HepG2 (cell line): ENCODE results near the gene CDCP1. TPM values are rescaled to one million over a fixed set of nuclear protein-coding genes. Genes with fewer than 3 reads are reported as not detected.
A peak's percentile ranks its signal among the peaks of the same experiment; 100 is the strongest.

Experiments used
- ATAC-seq: fragments of 200-7000 bp; cut with Tn5 transposase; 3 replicates; pipeline ENCODE4 v1.9.1; 2020; ENCODE audit warnings: mild to moderate bottlenecking, moderate library complexity
- BruUV-seq: library from RNA; stranded (reverse); fragments of 400-500 nt; replicated peaks from 2 replicates; lab custom pipeline; 2021; lab: Mats Ljungman, UMichigan
- CTCF ChIA-PET: fragments of 300-600 bp; formaldehyde crosslinking; extraction: SDS; loops from one replicate; lab custom pipeline; 2021; ENCODE audit warnings: low total read pairs, inconsistent platforms, low intra/inter-chr PET ratio; lab: Yijun Ruan, JAX
- POLR2A ChIA-PET: fragments of 350-600 bp; sonication (Branson Sonifier 250); formaldehyde crosslinking; loops from one replicate; lab custom pipeline; 2020; ENCODE audit warnings: antibody characterized with exemption, inconsistent platforms; lab: Yijun Ruan, JAX
- DNase-seq: peaks from one replicate; pipeline ENCODE4 v3.0.0-alpha.2; 2015; ENCODE audit warnings: low spot score
- FAIRE-seq: peaks from 3 replicates; lab custom pipeline; 2011; peaks lifted over from hg19 to GRCh38; lab: Jason Lieb, UNC
- H2AFZ ChIP-seq: one replicate; pipeline ENCODE4 v1.6.1; 2011; ENCODE audit warnings: low read length, inconsistent platforms
- H3K27ac ChIP-seq: fragments of 300-600 bp; 3 replicates; pipeline ENCODE4 v1.8.0; 2011; ENCODE audit warnings: mixed run types, mild to moderate bottlenecking, mixed read lengths, low read length, inconsistent platforms; ENCODE audit not compliant: insufficient read depth; ENCODE audit errors: extremely low read length
- H3K27me3 ChIP-seq, 2 experiments: fragments of 200-600 bp in 1 of 2; 2 replicates in 1 of 2; 3 replicates in 1 of 2; pipeline versions ENCODE4 v1.6.0 to v1.8.0; 2011; ENCODE audit warnings: low read length in 2 of 2, mild to moderate bottlenecking in 2 of 2, moderate library complexity in 2 of 2, inconsistent platforms in 1 of 2; ENCODE audit not compliant: insufficient read depth in 2 of 2, control insufficient read depth in 1 of 2
- H3K36me3 ChIP-seq, 2 experiments: fragments of 200-600 bp in 1 of 2; replicated peaks in 1 of 2; 2 replicates in 1 of 2; 3 replicates in 1 of 2; pipeline versions ENCODE4 v1.5.1 to v1.8.0; 2011; ENCODE audit warnings: low read length in 2 of 2, inconsistent platforms in 1 of 2; ENCODE audit not compliant: insufficient read depth in 2 of 2, control insufficient read depth in 1 of 2
- H3K4me1 ChIP-seq: 2 replicates; pipeline ENCODE4 v1.5.1; 2012; ENCODE audit warnings: low read length, inconsistent platforms; ENCODE audit not compliant: insufficient read depth
- H3K4me2 ChIP-seq: 2 replicates; pipeline ENCODE4 v1.6.0; 2011; ENCODE audit warnings: low read depth, low read length, inconsistent platforms
- H3K4me3 ChIP-seq, 3 experiments: fragments of 200-600 bp in 1 of 3; sonication (generic), shearing (Covaris generic) in 1 of 3; replicated peaks in 1 of 3; 2 replicates each; pipeline ENCODE4 v1.5.1; 2011 to 2016; ENCODE audit warnings: low read length in 3 of 3, inconsistent platforms in 2 of 3, low read depth in 2 of 3, mild to moderate bottlenecking in 2 of 3, control low read depth in 1 of 3, mixed read lengths in 1 of 3; ENCODE audit not compliant: insufficient read depth in 1 of 3
- H3K79me2 ChIP-seq: one replicate; pipeline ENCODE4 v1.6.1; 2011; ENCODE audit warnings: low read length, inconsistent platforms; ENCODE audit not compliant: insufficient read depth
- H3K9ac ChIP-seq: 2 replicates; pipeline ENCODE4 v1.6.0; 2011; ENCODE audit warnings: mild to moderate bottlenecking, low read depth, low read length, inconsistent platforms; ENCODE audit not compliant: insufficient read depth
- H3K9me3 ChIP-seq: 2 replicates; pipeline ENCODE4 v1.5.1; 2012; ENCODE audit warnings: mild to moderate bottlenecking, low read length
- H4K20me1 ChIP-seq: 2 replicates; pipeline ENCODE4 v1.6.0; 2011; ENCODE audit warnings: inconsistent platforms, mild to moderate bottlenecking, low read length, moderate library complexity; ENCODE audit not compliant: insufficient read depth
- ARID2 ChIP-seq: sonication (generic); formaldehyde crosslinking; IDR thresholded peaks from 2 replicates; pipeline ENCODE4 v1.8.1; 2022; ENCODE audit warnings: mild to moderate bottlenecking, missing genetic modification reagents, borderline replicate concordance
- ERF ChIP-seq: IDR thresholded peaks from 2 replicates; pipeline ENCODE4 v1.6.1; 2018; ENCODE audit warnings: missing biosample characterization, missing genetic modification reagents
- FOXA3 ChIP-seq: IDR thresholded peaks from 2 replicates; pipeline ENCODE4 v1.6.1; 2016; ENCODE audit warnings: missing genetic modification reagents, missing compliant biosample characterization
- NFRKB ChIP-seq: fragments of 450-650 bp; IDR thresholded peaks from 2 replicates; pipeline ENCODE4 v1.6.1; 2017
- SALL1 ChIP-seq: sonication (generic); formaldehyde crosslinking; IDR thresholded peaks from 2 replicates; pipeline ENCODE4 v1.8.0; 2022; ENCODE audit warnings: mild to moderate bottlenecking, missing genetic modification reagents
- TRIM24 ChIP-seq: sonication (generic); formaldehyde crosslinking; IDR thresholded peaks from 2 replicates; pipeline ENCODE4 v1.8.0; 2022; ENCODE audit warnings: mild to moderate bottlenecking, missing genetic modification reagents
- ZGPAT ChIP-seq: IDR thresholded peaks from 2 replicates; pipeline ENCODE4 v1.6.1; 2016; ENCODE audit warnings: mild to moderate bottlenecking
- ZHX1 ChIP-seq: sonication (generic); formaldehyde crosslinking; IDR thresholded peaks from 2 replicates; pipeline ENCODE4 v1.8.1; 2022; ENCODE audit warnings: low read depth, mild to moderate bottlenecking, missing genetic modification reagents
- ZMYM3 ChIP-seq: sonication (generic); formaldehyde crosslinking; IDR thresholded peaks from 2 replicates; pipeline ENCODE4 v1.5.1; 2020; ENCODE audit warnings: mild to moderate bottlenecking, missing genetic modification reagents
- ZNF317 ChIP-seq: sonication (generic); formaldehyde crosslinking; IDR thresholded peaks from 2 replicates; pipeline ENCODE4 v1.5.0; 2020; ENCODE audit warnings: mild to moderate bottlenecking, missing genetic modification reagents
- ZNF350 ChIP-seq: sonication (generic); formaldehyde crosslinking; IDR thresholded peaks from 2 replicates; pipeline ENCODE4 v1.4.0; 2020; ENCODE audit warnings: mild to moderate bottlenecking, low read depth, missing genetic modification reagents, borderline replicate concordance
- ZNF580 ChIP-seq: IDR thresholded peaks from 2 replicates; pipeline ENCODE4 v1.6.1; 2016; ENCODE audit warnings: low read depth, borderline replicate concordance
- ZNF781 ChIP-seq: sonication (generic); formaldehyde crosslinking; IDR thresholded peaks from 2 replicates; pipeline ENCODE4 v1.5.1; 2020; ENCODE audit warnings: borderline replicate concordance, mild to moderate bottlenecking, missing genetic modification reagents; ENCODE audit errors: not compliant biosample characterization
- ZSCAN29 ChIP-seq: sonication (generic); formaldehyde crosslinking; conservative IDR thresholded peaks from 2 replicates; pipeline ENCODE4 v1.4.0; 2020; ENCODE audit warnings: mild to moderate bottlenecking, missing genetic modification reagents
- WGBS: methylation state at CpG from one replicate; pipeline ENCODE4 v1.1.6; 2017; ENCODE audit warnings: low lambda C conversion rate; 5-methylcytosine and 5-hydroxymethylcytosine counted together
- in situ Hi-C: cut with HindIII; loops from 2 replicates; pipeline ENCODE4 v1.10.0; 2017; ENCODE audit warnings: low pct_unique_long_range_greater_than_20kb; ENCODE audit not compliant: extremely low pct_ligation_motif_present
- intact Hi-C: fragments of 100-400 bp; cut with micrococcal nuclease; formaldehyde crosslinking; loops from one replicate; pipeline ENCODE4 v1.10.0; 2022; ENCODE audit not compliant: unreplicated experiment
- polyA plus RNA-seq, 8 experiments: library from polyadenylated mRNA; depleted of rRNA in 3 of 8; stranded (reverse) in 7 of 8; unstranded in 1 of 8; fragments of >200 nt; fragmentation: Illumina TruSeq in 4 of 8; extraction: Trizol in 4 of 8; gene quantifications; 2 replicates each; pipeline versions ENCODE4 v1.2.1 to v1.2.3, GENCODE V29; 2011 to 2016; ENCODE audit warnings: low read depth in 4 of 8, missing spikeins in 1 of 8, mixed read lengths in 1 of 8; ENCODE audit not compliant: insufficient read depth in 1 of 8
- total RNA-seq, 5 experiments: library from RNA; depleted of rRNA; stranded (reverse); fragments of >200 nt; fragmentation: Illumina TruSeq; extraction: Trizol; gene quantifications; 2 replicates each; pipeline ENCODE4 v1.2.3, GENCODE V29; 2016; ENCODE audit warnings: low read depth in 1 of 5
- TF ChIP-seq, protein P1 (sequence below): IDR thresholded peaks from 2 replicates; pipeline ENCODE4 v1.4.0; 2020; ENCODE audit warnings: mild to moderate bottlenecking, missing genetic modification reagents

The CDCP1 gene
- total and polyA plus RNA-seq, 2 of the 13 experiments (the other 11 are each of a cell fraction or from before 2014, with no cell fraction given): 0.11 to 0.18 TPM

DNA sequence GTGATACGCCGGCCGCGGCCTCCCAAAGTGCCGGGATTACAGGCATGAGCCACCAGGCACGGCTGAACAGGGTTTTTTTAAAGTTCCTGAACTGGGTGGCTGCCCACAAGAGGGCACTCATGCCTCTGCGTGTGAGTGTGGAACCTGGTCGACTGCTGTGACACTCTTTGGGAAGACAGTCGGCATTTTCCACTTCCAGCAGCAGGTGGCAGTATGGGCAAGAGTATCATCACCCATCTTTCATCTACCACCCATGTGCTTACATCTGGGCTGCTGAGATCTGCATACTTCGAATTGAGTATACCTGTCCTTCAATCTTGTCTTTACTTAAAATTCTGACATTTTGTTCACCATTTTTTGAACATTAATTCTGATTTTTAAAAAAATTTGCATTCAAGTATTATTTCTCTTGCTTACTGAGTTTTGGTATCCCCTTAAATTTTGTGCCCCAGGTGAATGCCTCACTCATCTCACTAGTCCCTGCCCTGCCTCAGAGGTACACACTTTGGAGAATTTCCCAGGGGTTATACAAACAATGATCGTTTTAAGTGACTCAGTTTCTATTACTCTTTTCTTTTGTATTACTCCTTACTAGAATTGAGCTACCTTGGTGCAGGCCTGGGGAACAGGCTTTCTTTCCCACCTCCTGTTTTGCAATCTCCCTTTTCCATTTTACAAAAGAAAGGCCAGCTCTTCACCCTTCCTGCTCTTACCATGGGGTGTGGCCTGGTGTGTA lies 108.3 kb downstream of the CDCP1 start:
- Histone ChIP-seq H3K27me3 (peaks cover 0 to 24% of the 10 kb centered on the region in 2 experiments; a peak in 3 of 5 replicates), H3K27ac (no peak overlapping the region), H3K4me3 (no peak overlapping the region), H3K4me2 (peak overlapping the region; percentile 52), H3K9me3 (no peaks in the 10 kb centered on the region), H3K36me3 (no peaks in the 10 kb centered on the region), H3K9ac (no peak overlapping the region), H3K79me2 (no peaks in the 10 kb centered on the region), H4K20me1 (no peaks in the 10 kb centered on the region), H3K4me1 (no peaks in the 10 kb centered on the region), H2AFZ (no peak overlapping the region)
- in situ Hi-C loops (loop anchor here (5.0 to 25.0 kb wide), 2 partner anchors 174 to 449 kb away; no protein-coding TSS in a partner anchor), intact Hi-C loops (loop anchor here (1.0 to 5.0 kb wide), 2 partner anchors 172 to 506 kb away; no protein-coding TSS in a partner anchor)
- FAIRE-seq (peak; percentile 99), ATAC-seq (peak; percentile 96), DNase-seq (peak; percentile 91)
- ChIA-PET POLR2A (no interaction called here), CTCF (interaction anchor here (1.4 to 3.4 kb wide), 2 partner anchors 18 to 172 kb away, joined by 6 to 42 read pairs; no protein-coding TSS in a partner anchor)
- BruUV-seq: no TSS peak
- WGBS: 0% methylated on average over 3 of the region's 11 CpGs
- TF ChIP-seq ZNF350 (CRISPR knock-in tag) (no peak), ZGPAT (CRISPR knock-in tag) (peak; percentile 44; the same call in 1 of the 2 replicates), ZHX1 (CRISPR knock-in tag) (no peak), ZNF580 (CRISPR knock-in tag) (peak; percentile 73; the same call in 1 of the 2 replicates), ZSCAN29 (CRISPR knock-in tag) (0 out of 2 replicates have a peak, but pooled peaks have one; percentile 23), FOXA3 (CRISPR knock-in tag) (peak; percentile 39; the same call in 1 of the 2 replicates), ERF (peak; percentile 73; the same call in 1 of the 2 replicates), ARID2 (CRISPR knock-in tag) (no peak), NFRKB (no peak), ZMYM3 (CRISPR knock-in tag) (peak; percentile 27; the same call in 1 of the 2 replicates), ZNF317 (no peak), SALL1 (CRISPR knock-in tag) (peak; percentile 52), ZNF781 (CRISPR knock-in tag) (peak; percentile 33), TRIM24 (CRISPR knock-in tag) (no peak)
- TF ChIP-seq, protein P1, sequence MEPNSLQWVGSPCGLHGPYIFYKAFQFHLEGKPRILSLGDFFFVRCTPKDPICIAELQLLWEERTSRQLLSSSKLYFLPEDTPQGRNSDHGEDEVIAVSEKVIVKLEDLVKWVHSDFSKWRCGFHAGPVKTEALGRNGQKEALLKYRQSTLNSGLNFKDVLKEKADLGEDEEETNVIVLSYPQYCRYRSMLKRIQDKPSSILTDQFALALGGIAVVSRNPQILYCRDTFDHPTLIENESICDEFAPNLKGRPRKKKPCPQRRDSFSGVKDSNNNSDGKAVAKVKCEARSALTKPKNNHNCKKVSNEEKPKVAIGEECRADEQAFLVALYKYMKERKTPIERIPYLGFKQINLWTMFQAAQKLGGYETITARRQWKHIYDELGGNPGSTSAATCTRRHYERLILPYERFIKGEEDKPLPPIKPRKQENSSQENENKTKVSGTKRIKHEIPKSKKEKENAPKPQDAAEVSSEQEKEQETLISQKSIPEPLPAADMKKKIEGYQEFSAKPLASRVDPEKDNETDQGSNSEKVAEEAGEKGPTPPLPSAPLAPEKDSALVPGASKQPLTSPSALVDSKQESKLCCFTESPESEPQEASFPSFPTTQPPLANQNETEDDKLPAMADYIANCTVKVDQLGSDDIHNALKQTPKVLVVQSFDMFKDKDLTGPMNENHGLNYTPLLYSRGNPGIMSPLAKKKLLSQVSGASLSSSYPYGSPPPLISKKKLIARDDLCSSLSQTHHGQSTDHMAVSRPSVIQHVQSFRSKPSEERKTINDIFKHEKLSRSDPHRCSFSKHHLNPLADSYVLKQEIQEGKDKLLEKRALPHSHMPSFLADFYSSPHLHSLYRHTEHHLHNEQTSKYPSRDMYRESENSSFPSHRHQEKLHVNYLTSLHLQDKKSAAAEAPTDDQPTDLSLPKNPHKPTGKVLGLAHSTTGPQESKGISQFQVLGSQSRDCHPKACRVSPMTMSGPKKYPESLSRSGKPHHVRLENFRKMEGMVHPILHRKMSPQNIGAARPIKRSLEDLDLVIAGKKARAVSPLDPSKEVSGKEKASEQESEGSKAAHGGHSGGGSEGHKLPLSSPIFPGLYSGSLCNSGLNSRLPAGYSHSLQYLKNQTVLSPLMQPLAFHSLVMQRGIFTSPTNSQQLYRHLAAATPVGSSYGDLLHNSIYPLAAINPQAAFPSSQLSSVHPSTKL (CRISPR knock-in tag): peak; percentile 34; the same call in 1 of the 2 replicates
